Adipocyte (in vitro differentiated cells): Measurements from ENCODE around the gene RND2.
"Not testable (repeated sequence)": the region's sequence is repeated elsewhere in the genome, so short reads cannot be mapped to it uniquely, and the experiment has no call there.

Experiments used
- DNase-seq: peaks from one replicate; pipeline ENCODE4 v3.0.0-alpha.2; 2015; ENCODE audit warnings: low read depth
- H3K27me3 ChIP-seq: replicated peaks from 2 replicates; pipeline ENCODE4 v1.7.0; 2013; ENCODE audit warnings: mild to moderate bottlenecking, low read length, moderate library complexity; ENCODE audit not compliant: control insufficient read depth, insufficient read depth
- H3K36me3 ChIP-seq: 2 replicates; pipeline ENCODE4 v1.7.0; 2013; ENCODE audit warnings: low read length, mild to moderate bottlenecking, moderate library complexity; ENCODE audit not compliant: control insufficient read depth, insufficient read depth, severe bottlenecking
- H3K4me1 ChIP-seq: 2 replicates; pipeline ENCODE4 v1.7.0; 2013; ENCODE audit warnings: mild to moderate bottlenecking, low read length, moderate library complexity; ENCODE audit not compliant: control insufficient read depth, insufficient read depth
- H3K4me3 ChIP-seq: 2 replicates; pipeline ENCODE4 v1.7.0; 2013; ENCODE audit warnings: mild to moderate bottlenecking, low read length, moderate library complexity
- H3K9ac ChIP-seq: 2 replicates; pipeline ENCODE4 v1.7.0; 2013; ENCODE audit warnings: mild to moderate bottlenecking, low read length, moderate library complexity
- H3K9me3 ChIP-seq: 2 replicates; pipeline ENCODE4 v1.7.0; 2013; ENCODE audit warnings: mild to moderate bottlenecking, low read length, moderate library complexity; ENCODE audit not compliant: control insufficient read depth

RND2 gene

DNA sequence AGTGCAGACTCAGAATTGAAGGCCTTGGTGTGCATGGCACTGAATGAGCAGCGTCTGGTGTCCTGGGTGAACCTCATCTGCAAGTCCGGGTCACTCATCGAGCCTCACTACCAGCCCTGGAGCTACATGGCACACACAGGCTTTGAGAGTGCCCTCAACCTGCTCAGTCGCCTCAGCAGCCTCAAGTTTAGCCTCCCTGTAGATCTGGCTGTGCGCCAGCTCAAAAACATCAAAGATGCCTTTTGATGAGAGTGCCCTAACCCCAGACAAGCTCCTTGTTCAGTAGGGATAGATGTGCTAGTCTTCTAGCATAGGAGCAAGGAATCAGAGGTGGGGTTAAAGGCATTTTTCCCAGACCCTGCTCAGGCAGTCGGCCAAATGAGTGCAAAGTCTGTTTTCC is 33.6 kb upstream of the RND2 start:
- Histone ChIP-seq H3K9ac (no peak overlapping the region), H3K9me3 (no peaks in the 10 kb centered on the region), H3K4me1 (peaks cover 48% of the 10 kb centered on the region), H3K4me3 (no peak overlapping the region), H3K36me3 (peaks cover 57% of the 10 kb centered on the region), H3K27me3 (no peaks in the 10 kb centered on the region)
- DNase-seq, result no peak

DNA sequence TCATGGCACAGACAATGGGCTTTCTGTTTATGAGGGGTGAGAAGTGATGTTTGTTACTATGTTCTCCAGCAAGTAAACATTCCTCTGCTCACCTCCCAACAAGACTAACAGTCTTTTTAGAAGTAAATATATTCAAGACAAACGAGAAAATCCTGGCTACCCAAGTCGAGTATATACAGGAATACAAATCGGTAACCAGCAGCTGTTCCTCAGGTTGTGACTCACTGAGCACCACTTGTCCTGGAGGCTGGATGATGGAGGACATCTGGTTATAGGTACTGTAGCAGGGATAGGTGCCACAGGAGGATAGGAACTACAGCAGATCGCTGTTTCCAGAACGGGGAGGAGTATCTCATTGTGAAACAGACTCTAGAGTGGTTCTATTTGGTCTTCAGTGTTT is 32.2 kb upstream of the RND2 start:
- Histone ChIP-seq H3K36me3 (peaks cover 53% of the 10 kb centered on the region), H3K9ac (peak overlapping the region; percentile 11), H3K4me1 (peaks cover 42% of the 10 kb centered on the region), H3K27me3 (no peaks in the 10 kb centered on the region), H3K4me3 (no peak overlapping the region), H3K9me3 (no peaks in the 10 kb centered on the region)
- no peak for DNase-seq

DNA sequence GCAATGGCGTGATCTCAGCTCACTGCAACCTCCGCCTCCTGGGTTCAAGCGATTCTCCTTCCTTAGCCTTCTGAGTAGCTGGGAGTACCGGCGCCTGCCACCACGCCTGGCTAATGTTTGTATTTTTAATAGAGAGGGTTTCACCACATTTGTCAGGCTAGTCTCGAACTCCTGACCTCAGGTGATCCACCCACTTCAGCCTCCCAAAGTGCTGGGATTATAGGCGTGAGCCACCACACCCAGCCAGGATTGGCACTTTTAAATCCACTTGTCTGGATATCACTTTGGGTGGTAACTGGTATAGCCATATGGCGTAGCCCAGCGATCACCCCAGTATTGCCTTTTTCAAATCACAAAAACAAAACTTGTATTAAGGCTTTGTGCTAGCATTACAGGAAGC is 31.1 kb upstream of the RND2 start:
- not testable (repeated sequence) for H3K9me3 ChIP-seq, H3K4me3 ChIP-seq, DNase-seq, H3K27me3 ChIP-seq, H3K9ac ChIP-seq
- H3K36me3 ChIP-seq, result peaks cover 44% of the 10 kb centered on the region
- H3K4me1 ChIP-seq, result peaks cover 33% of the 10 kb centered on the region

DNA sequence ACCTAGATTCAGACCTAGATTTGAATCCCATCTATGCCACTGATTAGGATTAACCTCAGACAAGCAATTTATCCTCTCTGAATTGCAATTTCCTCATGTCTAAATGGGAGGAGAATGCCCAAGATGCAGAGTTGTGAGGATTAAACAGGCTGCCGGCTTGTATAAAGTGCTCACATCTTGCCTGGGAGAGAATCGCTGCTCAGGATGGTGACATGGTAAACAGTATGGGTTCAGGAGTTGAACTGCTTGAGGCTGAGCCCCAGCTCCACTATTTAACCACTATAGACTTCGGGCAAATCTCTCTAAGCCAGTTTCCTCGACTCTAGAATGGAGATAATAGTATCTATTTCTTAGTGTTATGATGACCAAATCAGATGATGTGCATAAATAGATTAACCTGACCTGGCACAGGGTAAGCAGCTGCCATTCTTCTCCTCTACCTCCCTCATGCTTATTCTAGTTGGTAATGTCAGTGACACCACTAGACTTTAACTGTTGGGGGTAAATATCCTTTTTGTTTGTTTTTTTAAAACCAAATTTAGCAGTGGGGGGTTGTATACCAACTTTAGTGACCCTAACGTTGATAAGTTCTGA is 27.5 kb upstream of the RND2 start:
- Histone ChIP-seq H3K9me3 (no peaks in the 10 kb centered on the region), H3K9ac (peak overlapping the region; percentile 80), H3K4me3 (peak overlapping the region; percentile 53), H3K4me1 (peaks cover 36% of the 10 kb centered on the region), H3K36me3 (peaks cover 49% of the 10 kb centered on the region), H3K27me3 (no peaks in the 10 kb centered on the region)
- no peak for DNase-seq

DNA sequence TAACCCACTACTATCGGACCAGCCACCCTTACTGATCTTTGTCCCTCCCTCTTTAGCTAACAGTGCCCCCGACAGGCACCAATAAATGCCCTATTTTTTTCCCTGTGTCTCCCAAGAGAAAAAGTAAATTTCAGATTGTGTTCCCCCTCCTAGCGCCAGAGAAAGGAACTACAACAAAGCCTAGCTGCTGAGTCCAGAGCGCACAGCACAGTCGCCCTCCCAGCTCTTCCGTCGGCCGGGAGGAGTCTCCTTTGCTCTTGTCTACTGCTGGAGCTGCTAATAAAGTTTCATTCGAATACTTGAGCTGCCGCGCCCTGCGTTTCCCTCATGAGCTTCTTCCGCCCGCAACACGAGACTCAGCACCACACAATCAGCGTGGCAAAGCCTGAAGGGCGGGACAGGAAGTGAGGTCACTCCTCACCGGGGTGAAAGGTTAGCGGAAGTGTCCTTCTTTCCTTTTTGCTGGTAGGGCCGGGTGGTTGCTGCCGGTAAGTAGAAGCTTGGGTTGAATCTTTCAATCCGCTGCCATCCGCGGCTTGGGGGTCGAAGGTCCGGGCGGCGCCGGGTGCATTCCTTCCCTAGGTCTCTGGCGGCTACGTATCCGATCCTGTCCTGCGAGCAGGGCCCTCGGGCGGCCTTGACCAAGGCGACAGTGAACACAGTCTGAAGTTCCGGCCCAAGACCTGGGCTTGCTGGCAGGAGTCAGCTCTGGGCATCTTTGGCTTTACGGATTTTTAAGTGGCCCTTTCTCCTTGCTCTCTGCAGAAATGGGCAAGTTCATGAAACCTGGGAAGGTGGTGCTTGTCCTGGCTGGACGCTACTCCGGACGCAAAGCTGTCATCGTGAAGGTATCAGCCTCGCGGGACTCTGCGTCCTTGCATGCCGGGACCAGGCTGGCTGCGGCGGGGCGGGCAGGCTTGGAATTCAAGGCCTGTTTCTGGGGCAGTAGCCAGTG is 26.8 kb upstream of the RND2 start, which contains the start of gene RPL27:
TSS of gene RPL27 (plus strand) at position 436 of the 955 bp plus-strand sequence. CDS start at position 768, 332 bp downstream.
- DNase-seq, result peak; percentile 100
- H3K4me3 ChIP-seq, result peak within 1 kb of the TSS; percentile 98
- peaks cover 49% of the 10 kb centered on the region for H3K36me3 ChIP-seq
- H3K4me1 ChIP-seq, result peaks cover 38% of the 10 kb centered on the region
- H3K9ac ChIP-seq, result peak within 1 kb of the TSS; percentile 99
- H3K27me3 ChIP-seq, result no peaks in the 10 kb centered on the region
- no peaks in the 10 kb centered on the region for H3K9me3 ChIP-seq

DNA sequence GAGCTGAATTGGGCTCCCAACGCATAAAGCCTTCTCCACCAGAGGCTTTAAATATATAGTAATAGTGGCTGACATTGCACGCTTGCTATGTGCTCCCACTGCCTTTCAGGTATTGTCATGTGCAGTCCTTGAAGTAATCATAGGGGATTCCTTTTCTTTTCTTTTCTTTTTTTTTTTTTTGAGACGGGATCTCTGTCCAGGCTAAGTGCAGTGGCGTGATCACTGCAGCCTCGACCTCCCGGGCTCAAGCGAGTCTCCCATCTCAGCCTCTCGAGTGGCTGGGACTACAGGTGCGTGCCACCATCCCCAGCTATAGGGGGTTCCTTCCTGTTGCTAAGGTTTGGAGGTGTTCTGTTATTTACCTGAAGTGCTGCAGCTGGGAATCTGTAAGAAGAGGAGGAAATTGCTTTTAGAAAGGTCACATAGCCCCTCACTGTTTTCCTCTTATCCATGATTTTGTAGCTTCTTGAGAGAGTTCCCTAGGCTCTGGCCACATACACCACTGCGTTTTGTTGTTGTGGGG is 26.0 kb upstream of the RND2 start:
- Histone ChIP-seq H3K4me3 (peak overlapping the region; percentile 98), H3K27me3 (no peaks in the 10 kb centered on the region), H3K9ac (peak overlapping the region; percentile 99), H3K4me1 (peaks cover 44% of the 10 kb centered on the region), H3K9me3 (no peaks in the 10 kb centered on the region), H3K36me3 (peaks cover 50% of the 10 kb centered on the region)
- DNase-seq, result peak; percentile 19

DNA sequence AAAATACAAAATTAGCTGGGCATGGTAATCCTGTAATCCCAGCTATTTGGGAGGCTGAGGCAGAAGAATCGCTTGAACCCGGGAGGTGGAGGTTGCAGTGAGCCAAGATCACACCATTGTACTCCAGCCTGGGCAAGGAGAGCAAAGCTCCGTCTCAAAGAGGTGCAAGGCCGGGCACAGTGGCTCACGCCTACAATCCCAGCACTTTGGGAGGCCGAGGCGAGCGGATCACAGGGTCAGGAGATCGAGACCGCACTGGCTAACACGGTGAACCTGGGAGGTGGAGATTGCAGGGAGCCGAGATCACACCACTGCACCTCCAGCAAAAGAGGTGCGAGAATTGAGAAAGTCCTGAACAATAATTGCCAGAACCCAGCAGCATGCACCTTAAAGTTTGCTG is 24.1 kb upstream of the RND2 start:
- Histone ChIP-seq H3K36me3 (peaks cover 42% of the 10 kb centered on the region), H3K9ac (peak overlapping the region; percentile 47), H3K4me3 (peak overlapping the region; percentile 19), H3K4me1 (peaks cover 44% of the 10 kb centered on the region)
- not testable (repeated sequence) for DNase-seq, H3K27me3 ChIP-seq, H3K9me3 ChIP-seq

DNA sequence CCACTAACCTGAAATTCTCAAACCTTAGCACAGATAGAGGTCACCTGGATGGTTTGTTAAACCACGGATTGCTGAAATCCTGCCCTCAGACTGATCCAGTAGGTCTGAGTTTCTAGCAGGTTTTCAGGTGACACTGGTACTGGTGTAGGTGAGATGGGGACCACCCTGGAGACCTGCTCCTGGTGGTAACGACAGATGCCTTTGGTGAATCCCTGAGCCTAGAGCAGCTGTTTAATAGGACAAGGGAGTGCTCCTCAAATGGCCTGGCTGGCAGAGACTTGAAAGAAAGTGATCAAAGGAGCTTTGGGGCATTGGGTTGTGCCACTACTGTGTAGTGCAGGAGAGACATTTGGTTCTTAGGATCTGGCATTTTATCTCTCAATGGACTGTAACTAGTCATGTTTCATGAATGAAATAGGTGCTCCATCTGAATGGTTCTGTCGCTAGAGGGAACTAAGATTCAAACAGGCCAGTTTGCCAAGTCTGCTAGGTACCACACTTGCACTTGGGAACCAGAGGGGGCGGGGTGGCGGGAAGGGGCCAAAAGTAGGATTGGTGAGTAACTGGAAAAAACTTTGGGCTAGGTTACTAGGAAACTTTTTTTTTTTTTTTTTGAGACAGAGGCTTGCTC is 21.4 kb upstream of the RND2 start:
- DNase-seq, result no peak
- Histone ChIP-seq H3K9me3 (no peaks in the 10 kb centered on the region), H3K27me3 (no peaks in the 10 kb centered on the region), H3K4me3 (no peak overlapping the region), H3K9ac (no peak overlapping the region), H3K4me1 (peaks cover 43% of the 10 kb centered on the region), H3K36me3 (peaks cover 42% of the 10 kb centered on the region)

DNA sequence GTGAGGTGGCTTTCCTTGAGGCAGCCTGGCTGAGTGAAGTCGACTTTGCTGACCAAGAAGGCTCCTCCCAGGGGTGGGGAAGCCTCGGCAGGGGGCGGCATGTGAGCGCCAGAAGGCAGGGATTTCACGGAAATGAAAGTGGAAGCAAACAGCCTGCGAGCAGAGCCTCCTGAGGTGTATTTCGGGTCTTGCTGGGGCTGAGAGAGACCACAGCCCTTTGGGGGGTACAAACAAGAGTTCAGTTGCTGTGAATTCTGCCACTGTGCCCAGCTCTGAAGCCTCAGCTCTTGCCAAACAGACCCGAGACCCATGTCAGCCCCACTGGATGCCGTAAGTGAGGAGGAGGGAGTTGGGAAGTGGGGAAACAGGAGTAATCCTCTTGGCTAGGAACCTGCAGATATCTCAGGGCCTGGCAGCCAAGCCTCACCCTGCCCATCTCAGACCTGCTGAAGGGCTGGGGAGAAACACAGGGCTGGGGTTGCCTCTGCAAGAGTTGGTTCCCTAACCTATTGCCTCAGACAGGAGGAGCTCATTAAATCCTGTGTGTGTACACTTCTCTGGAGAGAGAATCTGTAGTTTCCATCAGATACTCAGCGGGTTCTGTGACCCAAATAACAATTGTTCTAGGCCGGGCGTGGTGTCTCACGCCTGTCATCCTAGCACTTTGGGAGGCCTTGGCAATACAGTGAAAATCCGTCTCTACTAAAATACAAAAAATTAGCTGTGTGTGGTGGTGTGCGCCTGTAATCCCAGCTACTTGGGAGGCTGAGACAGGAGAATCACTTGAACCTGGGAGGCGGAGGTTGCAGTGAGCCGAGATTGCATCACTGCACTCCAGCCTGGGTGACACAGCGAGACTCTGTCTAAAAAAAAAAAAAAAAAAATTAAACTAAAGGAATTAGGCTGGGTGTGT is 18.1 kb upstream of the RND2 start, which contains the start of gene IFI35:
TSS of gene IFI35 (plus strand) at position 146 of the 913 bp plus-strand sequence. CDS start at position 310, 164 bp downstream.
- no peaks in the 10 kb centered on the region for H3K9me3 ChIP-seq
- peak within 1 kb of the TSS; percentile 99 for H3K9ac ChIP-seq
- DNase-seq, result peak; percentile 91
- peaks cover 18% of the 10 kb centered on the region for H3K36me3 ChIP-seq
- H3K4me1 ChIP-seq, result peaks cover 23% of the 10 kb centered on the region
- H3K27me3 ChIP-seq, result no peaks in the 10 kb centered on the region
- peak within 1 kb of the TSS; percentile 99 for H3K4me3 ChIP-seq

DNA sequence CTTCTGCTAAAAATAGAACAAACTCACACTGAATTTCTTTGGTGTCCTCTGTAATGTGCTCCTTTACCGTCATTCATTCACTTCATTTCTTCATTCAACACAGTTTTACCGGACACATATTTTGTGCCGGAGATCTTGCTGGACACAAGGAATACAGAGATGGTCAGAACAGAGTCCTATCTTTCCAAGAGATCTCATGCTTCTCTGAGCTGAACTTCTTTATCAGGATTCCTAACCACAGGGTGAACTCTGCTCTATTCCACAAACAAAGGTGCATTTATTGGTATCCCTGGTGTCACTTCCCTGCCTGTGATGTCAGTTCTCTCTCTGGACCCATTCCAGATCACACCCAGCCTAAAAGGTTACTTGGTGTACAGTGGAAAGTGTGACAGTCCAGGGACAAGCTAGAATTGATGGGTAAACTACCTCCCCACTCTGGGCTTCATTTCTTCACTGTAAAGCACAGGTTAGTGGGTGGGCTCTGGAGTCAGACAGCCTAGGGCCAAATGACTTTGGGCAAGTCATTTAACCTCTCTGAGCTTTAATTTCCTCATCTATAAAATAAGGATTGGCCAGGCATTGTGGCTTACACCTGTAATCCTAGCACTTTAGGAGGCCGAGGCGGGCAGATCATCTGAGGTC is 14.2 kb upstream of the RND2 start:
- Histone ChIP-seq H3K27me3 (no peaks in the 10 kb centered on the region), H3K9me3 (no peaks in the 10 kb centered on the region), H3K9ac (no peak overlapping the region), H3K36me3 (peaks cover 27% of the 10 kb centered on the region), H3K4me1 (peaks cover 33% of the 10 kb centered on the region), H3K4me3 (no peak overlapping the region)
- no peak for DNase-seq
